GM21381 (cell line): ENCODE results near the gene TP73.

Experiments
- ATAC-seq: cut with Tn5 transposase; IDR thresholded peaks from one replicate; pipeline ENCODE4 v1.9.1; 2021; ENCODE audit warnings: mild to moderate bottlenecking, moderate library complexity; ENCODE audit not compliant: unreplicated experiment

TP73 gene

DNA sequence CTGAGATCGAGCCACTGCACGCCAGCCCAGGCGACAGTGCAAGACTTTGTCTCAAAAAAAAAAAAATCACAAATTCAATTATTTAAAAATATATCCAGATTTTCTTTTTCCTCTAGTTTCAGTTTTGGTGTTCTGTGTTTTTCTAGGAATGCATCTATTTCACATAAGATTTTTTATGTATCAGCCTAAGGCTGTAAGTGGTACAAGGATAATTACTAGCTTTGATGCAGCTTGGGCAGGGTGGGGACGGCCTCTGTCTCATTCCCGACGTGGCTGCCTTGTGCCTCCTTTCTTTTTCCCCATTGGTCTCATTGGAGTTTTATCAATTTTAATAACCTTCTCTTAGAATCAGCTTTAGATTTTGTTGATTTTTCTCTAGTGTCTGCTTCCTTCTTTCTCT, 106.8 kb downstream of the TP73 start:
- no peak for ATAC-seq

DNA sequence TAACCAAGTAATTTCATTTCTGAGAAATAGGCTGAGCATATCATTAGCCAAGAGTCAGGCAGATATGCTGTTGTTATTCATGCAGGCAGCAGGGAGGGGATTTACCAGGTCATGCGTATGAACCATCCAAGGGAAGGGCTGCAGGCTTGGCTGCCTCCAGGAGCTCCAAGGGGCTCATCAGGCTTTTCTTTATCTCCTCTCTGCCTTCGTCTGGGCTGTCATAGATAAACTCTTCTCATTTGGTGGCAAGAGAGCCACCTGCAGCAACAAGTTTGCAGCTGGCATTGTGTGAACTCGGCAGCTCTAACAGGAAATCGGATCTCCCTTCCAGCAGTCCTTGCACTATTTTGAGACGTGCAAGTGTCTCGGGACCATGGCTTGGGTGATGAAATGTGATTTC, 107.5 kb downstream of the TP73 start:
- ATAC-seq, result no peak

DNA sequence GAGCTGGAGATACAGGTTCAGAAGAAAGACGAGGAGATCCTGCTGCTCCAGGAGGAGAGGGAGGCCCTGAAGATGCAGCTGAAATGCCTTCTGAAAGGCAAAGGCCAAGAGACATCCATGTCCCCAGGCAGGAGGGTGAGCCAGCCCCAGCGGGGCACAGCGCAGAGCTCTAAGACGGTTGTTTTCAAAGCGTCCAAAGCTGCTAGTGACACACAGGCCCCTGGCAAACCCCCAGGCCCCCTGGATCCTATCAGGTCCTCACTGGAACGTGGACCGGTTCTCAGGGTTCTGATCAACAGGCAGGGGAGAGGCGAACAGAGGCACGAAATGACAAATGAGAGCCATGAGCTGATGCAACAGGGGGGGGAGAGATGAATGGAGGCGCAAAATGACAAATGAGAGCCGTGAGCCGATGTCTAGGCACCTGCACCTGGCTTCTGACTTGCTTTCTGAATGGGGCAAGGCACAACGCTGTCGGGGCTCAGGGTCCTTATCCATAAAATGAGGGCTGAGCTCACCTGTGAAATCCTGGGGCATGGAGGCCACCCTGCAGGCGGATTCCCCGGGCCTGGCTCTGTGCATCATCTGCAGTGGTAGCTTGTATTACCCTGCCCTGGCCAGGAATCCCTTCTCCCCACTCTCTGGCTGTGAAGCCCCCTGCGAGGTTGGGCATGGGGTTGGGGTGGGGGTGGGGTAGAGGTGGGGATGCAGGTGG, 109.1 kb downstream of the TP73 start:
- no peak for ATAC-seq

DNA sequence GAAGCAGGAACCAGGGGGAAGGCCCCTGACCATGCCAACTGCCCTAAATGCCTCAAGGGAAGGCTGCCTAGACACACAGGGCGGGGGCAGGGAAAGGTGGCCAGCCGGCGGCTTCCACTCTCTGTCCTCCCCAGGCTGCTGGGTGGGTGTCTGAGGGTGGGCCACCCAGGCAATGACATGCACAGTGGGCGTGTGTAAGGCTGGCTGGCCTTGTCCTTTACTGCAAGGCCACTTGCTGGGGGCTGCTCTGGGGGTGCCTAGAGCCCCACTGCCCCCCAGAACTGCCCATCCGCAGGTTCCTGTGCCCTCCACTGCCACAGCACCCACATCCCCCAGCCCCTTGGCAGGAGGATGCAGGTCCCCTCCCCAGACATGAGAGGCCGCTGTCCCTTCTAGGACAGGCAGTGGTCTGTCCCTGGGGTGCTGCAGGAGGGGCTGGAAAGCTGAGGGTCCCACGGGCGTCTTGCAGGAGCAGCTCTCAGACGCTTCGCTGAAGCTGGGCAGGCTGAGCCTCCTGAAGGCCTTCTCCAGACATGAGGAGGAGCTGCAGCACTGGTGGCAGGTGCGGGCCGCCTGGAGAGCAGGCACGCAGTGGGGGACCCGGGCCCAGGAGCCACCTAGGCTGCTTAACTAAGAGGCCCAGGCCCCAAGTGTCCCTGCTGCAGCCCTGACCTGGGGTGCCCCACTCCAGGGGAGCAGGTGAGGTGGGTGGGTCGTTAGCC, 110.0 kb downstream of the TP73 start:
- no peak for ATAC-seq

DNA sequence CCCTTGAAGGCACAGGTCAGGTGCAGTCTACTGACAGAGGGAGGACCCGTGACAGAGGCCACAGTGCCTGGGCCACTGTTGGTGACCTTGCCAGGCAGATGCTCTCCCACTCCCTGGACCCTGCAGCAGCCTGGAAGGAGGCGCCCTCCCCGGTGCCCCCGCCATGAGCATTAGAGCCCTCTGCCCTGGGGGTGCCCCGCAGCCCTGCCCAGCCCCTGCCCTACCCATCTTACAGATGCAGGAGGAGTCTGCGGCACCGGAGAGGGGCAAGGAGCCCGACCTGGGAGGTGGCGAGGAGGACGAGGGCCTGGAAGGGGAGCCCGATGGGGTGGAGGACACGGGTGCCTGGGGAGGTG, 110.5 kb downstream of the TP73 start:
- ATAC-seq, result no peak

DNA sequence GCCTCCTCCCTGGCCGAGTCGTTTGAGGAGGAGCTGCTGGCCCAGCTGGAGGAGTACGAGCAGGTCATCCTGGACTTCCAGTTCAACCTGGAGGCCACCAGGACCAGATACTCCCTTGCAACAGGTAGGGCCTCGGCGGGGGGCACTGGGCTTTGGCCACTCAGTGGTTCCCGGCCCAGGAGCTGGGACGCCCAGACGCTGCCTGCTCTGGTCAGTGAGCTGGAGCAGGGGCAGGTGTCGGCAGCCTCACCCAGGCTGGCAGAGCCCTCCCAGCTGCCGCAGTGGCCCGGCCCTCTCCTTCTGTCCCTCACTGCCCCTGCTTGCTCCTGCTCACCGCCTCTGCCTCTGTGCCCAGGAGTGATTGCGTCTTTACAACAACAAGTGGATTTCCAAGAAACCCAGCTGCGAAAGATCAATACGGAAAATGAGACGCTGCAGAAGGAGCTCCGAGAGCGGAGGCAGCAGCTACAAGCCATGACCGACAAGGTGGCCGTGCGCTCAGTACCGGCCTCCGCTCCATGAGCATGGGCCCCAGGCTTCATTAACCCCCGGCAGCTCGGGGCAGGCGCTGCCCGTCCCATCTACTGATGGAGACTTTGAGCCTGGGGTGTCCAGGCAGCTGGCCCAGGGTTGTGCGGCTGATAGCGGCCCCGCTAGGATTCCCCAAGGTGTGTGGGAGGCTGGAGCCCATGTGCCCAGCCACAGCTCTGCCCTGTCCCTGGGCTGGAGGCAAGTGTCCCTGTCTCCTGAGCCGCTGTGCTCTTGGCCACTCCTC, 111.2 kb downstream of the TP73 start:
- ATAC-seq, result no peak

DNA sequence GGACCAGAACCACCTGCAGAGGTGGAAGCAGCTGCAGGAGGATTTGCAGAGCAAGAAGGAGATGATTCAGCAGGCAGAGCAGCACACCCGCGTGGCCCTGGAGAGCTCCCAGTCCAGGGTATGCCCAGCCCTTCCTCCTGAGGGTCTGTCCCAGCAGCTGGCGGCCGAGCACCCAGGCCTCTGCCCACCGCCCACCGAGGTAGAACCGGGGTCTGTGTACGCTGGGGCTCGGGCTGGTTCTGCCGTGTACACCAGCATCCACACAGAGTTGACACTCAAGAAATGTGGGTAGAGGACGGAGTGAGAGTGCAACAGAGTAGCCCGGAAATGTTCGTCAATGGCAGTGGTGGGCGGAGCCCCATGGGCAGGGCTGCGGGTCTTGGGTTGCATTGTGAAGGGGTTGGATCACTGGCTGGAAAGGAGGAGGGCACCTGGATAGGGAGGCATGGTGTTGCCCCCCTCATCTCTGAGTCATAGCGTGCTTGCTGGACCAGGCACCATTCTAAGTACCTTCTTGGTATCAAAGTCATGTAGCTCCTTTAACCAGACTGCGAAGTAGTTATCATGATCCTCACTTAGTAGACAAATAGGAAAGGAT, 115.1 kb downstream of the TP73 start:
- ATAC-seq, result no peak

DNA sequence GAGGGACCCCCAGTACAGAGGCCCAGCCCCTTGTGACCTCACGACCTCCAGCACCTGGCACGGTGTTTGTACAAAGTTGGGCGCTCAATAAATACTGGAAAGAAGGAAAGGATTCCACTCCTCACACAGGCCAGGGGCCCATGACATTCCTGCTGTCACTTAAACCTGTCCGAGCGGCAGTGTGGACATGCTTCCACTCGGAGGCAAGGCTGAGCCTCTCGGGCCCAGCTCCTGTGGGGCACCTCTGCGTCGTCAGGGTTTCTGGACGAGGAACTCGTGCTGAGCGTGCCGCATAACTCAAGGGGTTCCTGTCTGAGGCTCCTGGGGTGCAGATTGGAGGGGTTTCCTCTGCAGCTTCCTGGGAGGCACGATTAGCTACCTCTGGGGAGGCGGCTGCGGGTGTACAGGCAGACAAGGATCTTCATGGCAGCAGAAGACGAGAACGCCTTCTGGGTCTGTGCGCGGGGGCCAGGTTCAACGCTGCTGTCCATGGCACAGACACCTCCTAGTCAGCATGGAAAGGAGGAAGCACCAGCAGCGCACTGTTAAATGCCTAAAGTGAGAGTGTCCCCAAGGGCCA, 116.6 kb downstream of the TP73 start:
- no peak for ATAC-seq

DNA sequence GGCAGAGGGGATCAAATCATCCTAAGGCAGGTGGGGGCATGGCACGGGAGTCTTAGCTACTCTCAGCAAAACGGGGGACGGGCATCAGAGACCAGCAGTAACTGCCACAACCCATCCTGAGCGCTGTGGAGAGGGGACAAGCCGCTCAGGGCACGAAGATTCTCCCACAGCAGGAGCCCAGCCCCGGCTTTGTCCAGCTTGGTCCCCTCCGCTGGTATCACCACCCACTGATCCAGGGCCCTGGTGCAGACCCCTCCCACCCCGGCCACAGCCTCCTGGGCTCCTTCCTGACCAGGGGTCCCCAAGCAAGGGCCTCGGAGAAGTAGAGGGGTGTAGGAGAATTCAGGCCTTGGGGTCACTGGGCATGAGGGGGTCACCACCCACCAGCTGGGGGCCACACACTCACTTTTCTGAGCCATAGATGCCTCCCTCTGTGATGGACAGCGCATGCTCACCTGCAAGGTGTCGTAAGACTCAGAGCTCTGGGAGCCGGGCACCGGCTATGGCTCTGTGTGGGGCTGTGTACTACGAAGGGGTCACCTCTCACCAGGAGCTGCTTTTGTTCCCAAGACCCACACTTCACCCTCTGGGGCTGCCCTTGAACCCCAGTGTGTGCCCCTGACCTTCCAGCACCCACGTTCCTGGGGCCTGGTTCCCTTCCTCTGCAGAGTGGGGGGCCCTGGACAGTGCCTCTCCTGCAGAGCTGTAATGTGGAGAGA, 117.9 kb downstream of the TP73 start:
- ATAC-seq, result no peak

DNA sequence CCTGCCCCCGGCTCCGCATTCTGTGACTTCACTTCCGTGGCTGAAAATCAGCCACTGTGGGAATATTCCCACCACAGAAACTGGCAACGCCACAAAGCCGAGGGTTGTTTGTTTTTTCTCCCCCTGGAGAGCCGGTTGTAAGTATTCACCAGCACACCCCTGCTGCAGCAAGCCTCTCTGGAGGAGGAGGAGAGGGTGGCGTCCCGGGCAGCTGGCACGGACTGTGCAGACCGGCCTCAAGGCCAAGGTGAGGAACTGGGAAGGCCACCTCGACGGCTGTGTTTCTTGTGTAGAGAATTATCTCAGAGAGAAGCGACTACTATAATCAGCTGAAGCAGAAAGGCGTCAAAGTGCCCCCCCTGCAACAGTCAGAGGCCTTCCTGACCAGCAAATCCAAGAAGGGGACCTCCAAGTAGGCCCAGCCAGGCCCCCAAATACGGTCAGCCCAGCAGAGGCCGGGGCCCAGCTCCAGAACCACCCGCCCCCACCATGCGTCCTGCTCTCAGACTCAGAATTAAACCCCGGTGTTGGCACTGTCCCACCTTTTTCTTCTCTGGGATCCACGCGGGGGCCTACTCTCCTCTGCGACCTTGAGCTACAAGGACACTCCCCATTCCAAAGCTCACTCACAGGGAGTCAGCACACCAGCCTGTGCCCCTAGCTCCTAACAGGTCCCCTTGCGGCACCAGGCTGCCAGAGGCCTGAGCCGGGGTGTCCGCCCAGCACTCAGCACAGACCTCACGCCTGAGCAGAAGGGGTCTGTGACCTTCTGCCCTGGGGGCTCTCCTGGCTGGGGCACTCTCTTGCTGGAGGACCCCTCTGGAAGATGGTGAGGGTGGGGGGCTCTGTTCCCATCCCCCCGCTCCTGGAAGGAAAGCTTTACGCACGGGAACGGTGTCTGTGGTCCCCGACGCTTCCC, 119.1 kb downstream of the TP73 start:
- no peak for ATAC-seq

DNA sequence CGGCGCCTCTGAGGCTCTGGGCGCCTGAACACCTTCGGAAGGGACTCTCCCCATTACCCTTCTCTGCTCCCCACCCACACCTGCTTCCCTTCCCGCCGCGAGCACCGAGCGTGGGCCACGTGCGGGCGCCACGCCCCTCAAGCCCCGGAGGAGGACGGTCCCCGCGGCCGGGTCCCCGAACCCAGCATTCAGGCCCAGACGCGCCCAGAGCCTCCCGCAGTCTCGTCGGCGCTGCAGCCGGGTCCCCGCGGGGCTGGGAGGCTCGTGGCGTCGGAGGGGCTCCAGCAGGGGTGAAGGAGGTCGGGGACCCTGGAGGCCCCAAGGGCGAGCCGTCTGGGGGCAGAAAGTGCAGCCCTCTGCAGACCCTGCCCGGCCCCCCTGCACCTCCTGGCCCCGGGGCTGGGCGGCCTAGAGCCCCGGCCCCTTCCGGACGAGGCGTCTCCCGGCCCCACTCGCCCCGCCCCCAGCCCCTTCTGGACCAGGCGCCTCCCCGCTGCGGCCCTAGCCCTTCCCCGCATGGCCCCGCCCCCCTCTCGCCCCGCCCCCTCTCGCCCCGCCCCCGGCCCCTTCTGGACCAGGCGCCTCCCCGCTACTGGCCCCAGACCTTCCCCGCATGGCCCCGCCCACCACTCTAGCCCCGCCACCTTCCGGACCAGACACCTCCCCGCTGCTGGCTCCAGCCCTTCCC, 119.9 kb downstream of the TP73 start:
- ATAC-seq, result peak; percentile 66

DNA sequence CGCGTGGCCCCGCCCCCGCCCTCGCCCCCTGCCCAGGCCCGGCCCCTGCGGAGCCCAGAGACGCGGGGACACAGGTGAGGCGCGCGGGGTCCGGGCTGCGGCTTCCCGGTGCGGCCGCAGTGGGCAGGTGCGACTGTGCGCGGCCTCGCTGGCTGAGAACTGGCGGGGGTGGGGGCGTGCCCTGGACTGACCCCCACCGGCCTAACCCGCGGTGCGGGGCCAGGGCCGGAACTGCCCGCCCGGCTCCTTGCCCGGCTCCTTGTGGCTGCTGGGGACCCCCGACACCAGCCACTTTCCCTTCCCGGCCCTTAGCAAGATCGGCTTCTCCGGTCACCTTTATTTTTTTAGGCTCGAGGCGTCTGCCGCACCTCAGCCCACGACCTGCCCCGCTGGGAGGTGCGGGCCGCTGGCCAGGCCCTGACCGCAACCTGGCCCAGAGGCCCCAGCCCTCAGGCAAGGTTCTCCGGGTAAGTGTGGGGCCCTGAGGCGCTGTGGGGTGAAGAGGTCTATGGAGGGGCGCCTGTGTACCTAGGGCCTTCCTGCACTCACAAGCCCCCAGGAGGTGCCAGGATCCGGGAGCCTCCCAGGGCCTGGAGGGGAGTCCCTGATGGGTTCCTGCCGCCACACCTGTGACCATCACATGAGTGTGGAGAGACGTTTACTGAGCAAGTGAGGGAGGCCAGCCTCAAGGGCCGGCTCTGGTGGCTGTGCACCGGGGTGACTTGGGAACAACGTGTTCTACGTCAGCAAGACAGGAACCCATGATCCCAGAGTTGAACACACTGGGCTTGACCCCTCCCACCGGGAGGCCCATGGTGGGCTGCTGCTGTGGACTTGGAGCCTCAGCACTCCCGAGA, 120.6 kb downstream of the TP73 start, which contains the start of gene SMIM1:
Gene SMIM1 (plus strand): TSS at position 35 of the 857 bp plus-strand sequence. CDS start 2,625 bp downstream, outside the sequence.
- ATAC-seq, result peak; percentile 10

DNA sequence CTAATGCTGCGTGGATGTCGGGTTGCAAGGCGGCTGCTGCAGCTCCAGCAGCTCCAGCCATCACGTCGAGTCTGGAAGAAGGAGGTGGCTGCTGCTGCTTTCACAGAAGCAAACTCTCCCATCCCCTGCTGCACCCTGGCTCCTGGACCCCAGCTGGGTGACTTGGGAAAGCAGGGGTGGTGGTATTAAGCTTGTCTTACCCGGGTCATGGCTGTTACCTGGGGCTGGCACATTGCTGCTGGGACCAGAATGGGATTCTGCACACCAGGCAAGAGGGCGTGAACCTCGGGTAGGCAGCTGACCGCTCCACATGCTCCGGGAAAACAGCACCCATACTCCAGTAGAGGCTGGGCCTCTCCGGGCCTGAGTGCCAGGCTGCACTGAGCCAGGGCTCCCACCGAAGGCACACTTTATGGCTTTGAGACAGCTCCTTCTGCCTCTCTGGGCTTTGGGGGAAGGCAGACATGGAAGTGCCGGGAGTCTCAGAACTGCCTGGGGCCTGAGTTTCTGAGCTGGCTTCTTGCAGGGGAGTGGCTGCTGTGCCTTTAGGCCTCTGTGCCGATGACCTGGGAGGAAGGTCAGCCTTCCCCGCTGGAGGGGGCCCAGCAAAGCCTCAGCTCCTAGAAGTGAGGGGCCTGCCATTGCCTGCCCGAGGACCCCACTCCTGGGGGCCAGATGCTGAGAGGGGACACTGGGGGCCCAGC, 121.4 kb downstream of the TP73 start:
- no peak for ATAC-seq

DNA sequence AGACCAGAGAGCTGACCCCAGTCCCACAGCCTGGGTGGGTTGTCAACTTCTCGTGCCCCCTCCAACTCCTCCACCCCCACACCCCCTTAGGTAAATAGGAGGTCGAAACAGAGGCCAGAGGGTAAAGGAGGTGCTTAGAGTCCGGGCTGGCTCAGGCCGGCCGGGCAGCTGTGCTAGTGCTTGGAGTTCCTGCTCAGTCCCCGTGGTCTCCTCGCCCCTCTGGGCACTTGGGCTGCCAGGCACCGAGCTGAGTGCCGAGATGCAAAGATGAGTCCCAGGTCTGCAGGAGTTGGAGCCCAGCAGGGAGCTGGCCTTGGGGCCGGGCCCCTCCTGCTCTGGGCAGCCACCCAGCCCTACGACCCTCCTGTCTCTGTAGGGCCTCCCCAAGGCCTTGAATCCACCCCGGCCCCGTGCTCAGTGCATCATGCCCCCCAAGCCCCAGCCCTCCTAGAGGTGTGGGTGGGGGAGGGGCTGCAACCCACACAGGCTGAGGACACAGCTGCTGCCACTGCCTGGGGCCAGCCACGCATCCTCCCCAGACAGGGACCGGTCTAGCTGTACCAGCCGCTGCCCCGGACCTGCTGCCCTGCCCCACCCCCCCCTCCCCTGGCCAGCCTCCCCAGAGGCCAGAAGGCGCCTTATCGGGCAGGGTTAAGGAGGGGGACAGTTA, 122.1 kb downstream of the TP73 start:
- ATAC-seq, result no peak

DNA sequence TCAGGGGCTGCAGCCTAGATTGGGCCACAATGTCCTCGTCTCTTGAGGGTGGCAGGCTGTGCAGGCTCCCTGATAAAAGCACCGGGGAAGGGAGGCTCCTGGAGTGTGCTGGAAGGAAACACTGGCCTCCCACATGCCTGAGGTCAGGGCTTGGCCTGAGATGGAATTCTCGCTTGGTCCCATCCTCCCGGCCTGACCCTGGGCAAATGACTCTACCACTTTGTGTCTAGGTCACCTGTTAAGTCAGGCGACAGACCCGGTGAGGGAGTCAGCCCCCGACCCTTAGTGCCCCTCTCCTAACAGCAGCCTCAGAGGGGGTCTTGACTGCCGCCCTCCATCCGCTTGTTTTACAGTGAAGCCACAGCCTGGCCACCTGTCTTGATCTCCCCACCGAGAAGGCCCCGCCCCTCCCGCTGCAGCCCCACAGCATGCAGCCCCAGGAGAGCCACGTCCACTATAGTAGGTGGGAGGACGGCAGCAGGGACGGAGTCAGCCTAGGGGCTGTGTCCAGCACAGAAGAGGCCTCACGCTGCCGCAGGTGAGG, 122.7 kb downstream of the TP73 start:
- no peak for ATAC-seq

DNA sequence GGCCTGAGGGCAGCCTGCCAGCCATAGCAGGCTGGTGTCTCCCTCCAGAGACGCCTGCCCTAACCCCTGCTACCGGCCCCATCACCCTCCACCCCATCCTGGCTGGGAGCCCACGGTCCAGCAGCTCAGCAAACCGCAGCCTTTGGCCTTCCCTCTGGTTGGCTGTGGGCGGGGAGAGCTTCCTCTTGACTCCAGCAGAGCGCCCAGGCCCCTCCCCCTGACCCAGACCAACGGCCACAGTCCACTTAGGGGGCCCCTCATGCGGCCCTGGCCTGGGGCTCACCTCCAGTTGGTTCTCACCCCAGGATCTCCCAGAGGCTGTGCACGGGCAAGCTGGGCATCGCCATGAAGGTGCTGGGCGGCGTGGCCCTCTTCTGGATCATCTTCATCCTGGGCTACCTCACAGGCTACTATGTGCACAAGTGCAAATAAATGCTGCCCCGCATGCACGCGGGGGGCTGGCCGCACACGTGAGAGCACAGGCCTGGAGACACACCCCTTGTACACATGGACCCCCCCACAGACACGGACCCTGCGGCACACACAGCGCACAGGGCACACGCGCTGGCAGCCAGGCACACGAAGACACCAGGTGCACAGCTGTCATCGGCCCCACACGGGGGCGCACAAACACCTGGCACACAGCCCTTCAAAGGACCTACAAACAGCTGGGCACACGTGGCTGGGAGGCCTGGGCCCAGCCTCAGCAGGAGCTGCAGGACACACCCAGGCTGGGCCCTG, 123.3 kb downstream of the TP73 start:
- ATAC-seq, result no peak
